ENCODE measurements around the gene SLX4IP.
A peak's percentile ranks its signal among the peaks of the same experiment; 100 is the strongest.

Gene SLX4IP

DNA sequence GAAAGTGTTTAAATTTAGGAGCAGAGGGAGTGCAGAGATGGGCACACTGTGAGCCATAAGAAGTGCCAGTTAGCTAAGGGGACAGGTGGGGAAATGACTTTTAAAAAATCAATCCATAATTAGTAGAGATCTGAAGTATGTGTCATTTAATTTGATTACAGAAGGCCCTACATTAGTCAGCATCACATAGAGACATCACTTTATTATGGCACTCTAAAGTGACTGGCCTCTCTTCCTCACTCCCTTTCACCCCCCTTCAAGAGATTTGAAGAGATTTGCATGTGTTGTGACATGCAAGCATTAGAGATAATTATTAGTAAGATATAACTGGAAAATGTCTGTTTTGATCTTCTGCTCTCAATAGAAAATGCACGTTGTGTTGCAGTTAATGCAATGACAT, 86.7 kb downstream of the SLX4IP start:
- no peak for TF ChIP-seq CTCF (IDR thresholded peaks at IDR 0.05)
- Histone ChIP-seq H3K36me3 (no peaks in the 10 kb centered on the region), H3K4me3 (no peak overlapping the region), H3K4me1 (peaks cover 0 to 20% (median 5%) of the 10 kb centered on the region in 4 donors), H3K9me3 (no peaks in the 10 kb centered on the region), H3K27ac (no peak overlapping the region), H3K27me3 (no peaks in the 10 kb centered on the region)
- DNase-seq = no peak
- intact Hi-C loops (cut with DNase I; ENCODE audit: low total_unique reads) = no loop called here

DNA sequence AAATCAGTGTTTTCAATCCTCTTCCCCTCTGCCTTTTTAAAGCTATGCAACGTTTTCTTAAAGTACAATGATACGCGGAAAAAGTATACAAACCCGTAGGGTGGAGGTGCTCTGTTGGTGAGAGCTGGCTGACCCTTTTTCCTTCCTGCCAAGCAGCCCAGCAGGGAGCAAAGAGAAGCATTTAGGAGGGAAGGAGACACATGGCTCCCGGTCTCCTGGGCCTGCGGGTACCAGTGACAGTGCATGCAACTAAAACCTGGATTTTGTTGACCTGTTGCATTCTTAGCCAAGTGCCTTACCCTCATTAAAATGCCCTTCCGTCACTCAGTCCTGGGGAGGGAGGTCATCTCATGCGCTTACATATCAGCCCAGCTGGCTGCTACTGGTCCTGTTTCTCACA, 87.2 kb downstream of the SLX4IP start:
- Histone ChIP-seq H3K27me3 (no peaks in the 10 kb centered on the region), H3K27ac (no peak overlapping the region), H3K36me3 (no peaks in the 10 kb centered on the region), H3K4me1 (peaks cover 0 to 20% (median 5%) of the 10 kb centered on the region in 4 donors), H3K4me3 (no peak overlapping the region), H3K9me3 (no peaks in the 10 kb centered on the region)
- no peak for DNase-seq
- intact Hi-C loops (cut with DNase I; ENCODE audit: low total_unique reads) = no loop called here
- no peak for TF ChIP-seq CTCF (IDR thresholded peaks at IDR 0.05)

DNA sequence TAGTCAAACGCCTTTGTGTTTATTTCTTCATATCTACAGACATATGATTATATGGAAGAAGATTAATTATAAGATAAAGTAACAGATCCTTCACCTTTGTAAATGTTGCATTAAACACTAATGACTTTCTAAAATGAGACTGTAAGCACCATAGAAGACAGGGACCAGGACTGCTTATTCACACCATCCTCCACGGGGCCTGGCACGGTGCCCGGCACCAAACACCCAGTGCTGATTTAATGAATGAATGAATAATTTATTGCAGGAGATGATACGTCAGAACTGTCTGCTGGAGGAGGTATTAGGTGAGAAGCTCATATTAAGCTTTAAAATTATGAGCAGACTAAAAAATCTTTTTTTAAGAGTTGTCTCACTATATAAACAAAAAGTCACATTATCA, 88.3 kb downstream of the SLX4IP start:
- TF ChIP-seq CTCF (IDR thresholded peaks at IDR 0.05) = no peak
- Histone ChIP-seq H3K9me3 (no peaks in the 10 kb centered on the region), H3K27me3 (no peaks in the 10 kb centered on the region), H3K4me3 (no peak overlapping the region), H3K27ac (peak overlapping the region; percentile 22 to 64), H3K4me1 (peaks cover 0 to 20% (median 5%) of the 10 kb centered on the region in 4 donors), H3K36me3 (no peaks in the 10 kb centered on the region)
- intact Hi-C loops (cut with DNase I; ENCODE audit: low total_unique reads) = no loop called here
- no peak for DNase-seq

DNA sequence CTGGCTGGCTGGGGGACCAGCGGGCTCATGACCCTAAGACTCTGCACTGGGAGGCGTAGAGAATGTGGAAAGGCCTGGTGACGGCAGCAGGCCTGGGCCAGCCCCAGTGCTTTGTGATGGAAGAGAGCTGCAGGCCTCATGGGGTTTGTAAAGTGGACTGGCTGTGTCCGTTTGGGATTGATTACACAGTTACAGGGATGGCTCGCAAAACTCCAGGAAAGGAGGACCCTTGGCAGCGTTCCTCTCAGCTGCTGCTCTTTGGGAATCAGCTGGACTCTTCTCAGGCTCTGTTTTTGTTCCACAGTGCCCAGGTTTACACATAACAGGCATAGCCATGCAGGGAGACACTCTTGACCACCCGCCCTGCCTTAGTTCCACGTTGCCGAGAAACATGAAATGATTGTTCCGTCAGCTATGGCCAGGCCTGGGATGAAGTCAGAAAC, 89.0 kb downstream of the SLX4IP start:
- Histone ChIP-seq H3K9me3 (no peaks in the 10 kb centered on the region), H3K36me3 (no peaks in the 10 kb centered on the region), H3K27me3 (no peaks in the 10 kb centered on the region), H3K4me1 (peaks cover 0 to 20% (median 5%) of the 10 kb centered on the region in 4 donors), H3K4me3 (no peak overlapping the region), H3K27ac (peak overlapping the region; percentile 22 to 64)
- intact Hi-C loops (cut with DNase I; ENCODE audit: low total_unique reads) = no loop called here
- no peak for TF ChIP-seq CTCF (IDR thresholded peaks at IDR 0.05)
- peak; percentile 77 to 86 for DNase-seq

DNA sequence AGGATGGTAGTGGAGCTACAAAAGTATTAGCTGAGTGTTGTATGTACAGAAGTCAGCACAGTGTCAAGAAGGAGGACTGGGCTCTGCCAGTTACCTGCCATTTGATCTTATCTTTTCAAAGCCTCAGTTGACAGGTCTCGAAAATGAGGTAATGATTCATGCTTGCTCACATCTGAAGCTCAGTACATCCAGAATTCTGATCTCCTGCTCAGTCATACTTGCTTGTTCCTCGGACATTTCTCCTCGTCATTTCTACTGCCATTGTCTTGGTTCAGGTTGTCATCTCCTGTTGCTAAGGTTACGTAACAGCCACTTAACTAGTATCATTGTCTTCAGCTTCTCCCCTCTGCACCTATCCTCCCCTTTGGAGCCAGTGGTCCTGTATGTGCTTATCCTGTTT, 89.5 kb downstream of the SLX4IP start:
- Histone ChIP-seq H3K4me3 (no peak overlapping the region), H3K9me3 (no peaks in the 10 kb centered on the region), H3K36me3 (no peaks in the 10 kb centered on the region), H3K27ac (peak overlapping the region; percentile 22 to 64), H3K4me1 (peaks cover 0 to 20% (median 5%) of the 10 kb centered on the region in 4 donors), H3K27me3 (no peaks in the 10 kb centered on the region)
- no peak for DNase-seq
- no peak for TF ChIP-seq CTCF (IDR thresholded peaks at IDR 0.05)
- intact Hi-C loops (cut with DNase I; ENCODE audit: low total_unique reads) = no loop called here

DNA sequence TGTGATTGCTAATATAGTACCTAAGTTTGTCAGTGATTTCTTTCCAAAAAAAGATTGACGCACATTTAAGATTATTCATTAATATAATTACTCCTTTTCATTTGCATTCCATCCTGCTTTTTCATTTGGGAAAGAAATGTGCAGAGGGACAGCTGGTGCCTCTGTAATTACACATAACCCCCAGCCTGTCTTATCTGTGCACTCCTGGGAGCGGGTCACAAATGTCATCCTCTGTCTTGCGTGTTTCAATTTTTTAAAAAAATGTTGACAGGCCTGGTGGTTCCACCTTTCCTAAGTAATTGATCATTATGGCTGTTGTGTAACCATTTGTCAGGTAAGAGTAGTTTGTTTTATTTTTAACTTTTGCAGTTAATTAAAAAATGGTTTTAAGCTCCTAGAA, 92.7 kb downstream of the SLX4IP start:
- intact Hi-C loops (cut with DNase I; ENCODE audit: low total_unique reads) = no loop called here

More for the DNA sequence above, 92.7 kb downstream of the SLX4IP start:
- H3K4me3 ChIP-seq = no peak overlapping the region
- H3K4me1 ChIP-seq = peaks cover 0 to 13% (median 5%) of the 10 kb centered on the region in 4 donors
- H3K36me3 ChIP-seq = no peaks in the 10 kb centered on the region
- DNase-seq = no peak
- no peaks in the 10 kb centered on the region for H3K27me3 ChIP-seq
- no peak for TF ChIP-seq CTCF (IDR thresholded peaks at IDR 0.05)
- H3K27ac ChIP-seq = no peak overlapping the region
- no peaks in the 10 kb centered on the region for H3K9me3 ChIP-seq
